Prostate gland (tissue), 2 donors: ENCODE data around the gene CNTN4.

ENCODE experiments used
- POLR2A ChIP-seq: fragments of 450-650 bp; IDR thresholded peaks from one replicate; pipeline ENCODE4 v1.6.1; 2016; ENCODE audit warnings: antibody characterized with exemption, mild to moderate bottlenecking
- POLR2AphosphoS5 ChIP-seq: sonication (generic); formaldehyde crosslinking; IDR thresholded peaks from one replicate; pipeline ENCODE4 v1.6.1; 2017; ENCODE audit warnings: antibody characterized with exemption
- TF ChIP-seq, protein P1 (sequence below), 4 experiments: fragments of 200-600 bp in 2 of 4; fragments of 450-650 bp in 2 of 4; sonication (generic) in 2 of 4; IDR thresholded peaks; 1 replicate in 3 of 4; 2 replicates in 1 of 4; pipeline ENCODE4 v1.5.1; 2016 to 2019; ENCODE audit warnings: antibody characterized with exemption in 4 of 4, mild to moderate bottlenecking in 2 of 4, moderate library complexity in 2 of 4

DNA sequence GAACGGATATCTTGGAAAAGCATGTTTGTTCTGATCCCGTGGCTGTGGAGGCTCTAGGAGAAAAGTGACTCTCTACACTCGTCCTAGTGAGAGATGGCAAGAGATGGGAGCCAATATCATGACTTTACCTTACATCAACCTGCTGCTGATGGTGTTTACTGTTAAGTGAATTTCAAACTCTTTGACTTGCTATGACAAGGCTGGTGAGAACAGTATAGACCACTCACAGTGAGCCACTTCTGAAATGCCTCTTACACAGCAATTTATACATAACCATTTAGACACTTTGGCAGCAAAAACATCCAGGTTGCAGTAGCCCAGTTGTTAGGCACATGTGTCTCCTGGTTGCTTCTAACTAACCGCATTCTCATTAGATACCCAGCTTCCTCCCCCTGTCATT, 968.2 kb downstream of the CNTN4 start:
- TF ChIP-seq, protein P1, sequence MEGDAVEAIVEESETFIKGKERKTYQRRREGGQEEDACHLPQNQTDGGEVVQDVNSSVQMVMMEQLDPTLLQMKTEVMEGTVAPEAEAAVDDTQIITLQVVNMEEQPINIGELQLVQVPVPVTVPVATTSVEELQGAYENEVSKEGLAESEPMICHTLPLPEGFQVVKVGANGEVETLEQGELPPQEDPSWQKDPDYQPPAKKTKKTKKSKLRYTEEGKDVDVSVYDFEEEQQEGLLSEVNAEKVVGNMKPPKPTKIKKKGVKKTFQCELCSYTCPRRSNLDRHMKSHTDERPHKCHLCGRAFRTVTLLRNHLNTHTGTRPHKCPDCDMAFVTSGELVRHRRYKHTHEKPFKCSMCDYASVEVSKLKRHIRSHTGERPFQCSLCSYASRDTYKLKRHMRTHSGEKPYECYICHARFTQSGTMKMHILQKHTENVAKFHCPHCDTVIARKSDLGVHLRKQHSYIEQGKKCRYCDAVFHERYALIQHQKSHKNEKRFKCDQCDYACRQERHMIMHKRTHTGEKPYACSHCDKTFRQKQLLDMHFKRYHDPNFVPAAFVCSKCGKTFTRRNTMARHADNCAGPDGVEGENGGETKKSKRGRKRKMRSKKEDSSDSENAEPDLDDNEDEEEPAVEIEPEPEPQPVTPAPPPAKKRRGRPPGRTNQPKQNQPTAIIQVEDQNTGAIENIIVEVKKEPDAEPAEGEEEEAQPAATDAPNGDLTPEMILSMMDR (IDR thresholded peaks at IDR 0.05), result no peak
- TF ChIP-seq POLR2AphosphoS5 (no peak), POLR2A (no peak)
